ENCODE measurements around the gene EFCAB7.
A peak's percentile ranks its signal among the peaks of the same experiment; 100 is the strongest.

EFCAB7 gene

DNA sequence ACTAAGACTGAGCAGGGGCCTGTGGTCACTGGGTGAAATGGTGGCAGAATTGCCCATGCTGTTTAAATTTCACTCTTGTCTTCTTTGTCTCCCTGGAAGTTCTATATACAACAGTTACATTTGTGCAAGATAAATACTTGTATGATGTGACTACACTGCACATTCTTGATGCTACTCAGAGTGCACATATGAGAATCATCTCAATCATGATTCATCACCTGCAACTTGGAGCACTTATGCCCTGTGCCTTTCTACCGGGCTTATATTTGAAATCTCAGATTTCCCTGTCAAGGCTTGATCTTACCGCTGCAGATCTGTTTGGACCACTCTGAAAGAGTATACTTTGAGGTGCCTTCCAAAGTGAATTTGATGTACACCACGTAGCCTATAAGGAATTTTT is 80.5 kb downstream of the EFCAB7 start:
- no peak for DNase-seq

DNA sequence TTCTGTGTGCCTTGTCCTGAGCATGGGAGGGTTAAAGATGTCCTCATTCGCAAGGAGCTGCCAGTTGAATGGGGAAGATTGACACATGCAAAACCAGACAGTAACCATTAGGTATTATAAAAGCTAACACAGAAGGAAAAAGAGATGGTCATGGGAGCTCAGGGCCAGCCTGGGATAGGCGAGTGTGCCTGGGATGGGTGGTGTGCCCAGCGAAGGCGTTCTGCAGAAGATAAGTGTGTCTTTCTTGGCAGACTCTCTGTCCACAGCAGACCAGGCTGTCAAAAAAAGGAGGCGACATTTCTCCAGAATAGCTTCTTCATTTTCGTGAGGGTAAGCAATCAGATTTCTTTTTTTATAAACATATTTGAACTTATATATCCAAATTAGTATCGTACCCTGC is 84.0 kb downstream of the EFCAB7 start:
- no peak for DNase-seq

- DNase-seq: no peak
Observed at GRCh38 chr1:63611231-63611630, 87.9 kb downstream of the EFCAB7 start.

- no peak for DNase-seq
Observed at GRCh38 chr1:63612564-63612963, 89.2 kb downstream of the EFCAB7 start.

GRCh38 chr1:63612971-63613370 is 89.6 kb downstream of the EFCAB7 start:
- no peak for DNase-seq

DNA sequence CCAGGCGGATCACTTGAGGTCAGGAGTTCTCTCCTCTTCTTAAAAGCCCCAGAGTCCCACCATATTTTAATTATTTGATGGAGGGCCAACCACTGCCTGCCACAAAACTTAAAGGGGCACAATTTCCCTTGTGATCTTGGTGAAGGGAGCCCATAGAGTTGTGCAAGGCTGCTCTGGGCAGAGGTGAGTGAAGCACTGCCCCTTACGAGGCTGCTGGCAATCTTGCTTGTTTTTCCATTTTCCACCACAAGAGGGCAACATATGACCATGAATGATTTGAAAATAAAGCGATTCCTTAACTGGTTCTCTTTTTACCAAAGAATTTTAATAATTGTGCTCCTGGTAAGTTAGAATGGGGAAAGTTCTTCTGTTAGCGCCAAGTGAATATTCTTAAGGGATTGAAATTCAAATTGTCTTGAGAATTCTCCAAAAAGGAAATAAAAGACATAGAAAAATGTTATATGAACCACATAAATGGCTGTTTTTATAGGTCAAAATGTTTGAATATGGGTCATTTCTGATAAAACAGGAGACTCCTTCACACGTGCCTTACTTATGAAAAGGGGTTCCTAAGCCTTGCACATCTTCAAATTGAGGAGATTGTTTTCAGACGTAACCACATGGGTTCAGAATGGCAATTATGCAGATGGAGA is 92.6 kb downstream of the EFCAB7 start:
- peak; percentile 50 for DNase-seq

- DNase-seq: no peak
Observed at GRCh38 chr1:63617450-63617849, 94.1 kb downstream of the EFCAB7 start.

GRCh38 chr1:63618011-63618410 is 94.7 kb downstream of the EFCAB7 start:
- DNase-seq: no peak

DNA sequence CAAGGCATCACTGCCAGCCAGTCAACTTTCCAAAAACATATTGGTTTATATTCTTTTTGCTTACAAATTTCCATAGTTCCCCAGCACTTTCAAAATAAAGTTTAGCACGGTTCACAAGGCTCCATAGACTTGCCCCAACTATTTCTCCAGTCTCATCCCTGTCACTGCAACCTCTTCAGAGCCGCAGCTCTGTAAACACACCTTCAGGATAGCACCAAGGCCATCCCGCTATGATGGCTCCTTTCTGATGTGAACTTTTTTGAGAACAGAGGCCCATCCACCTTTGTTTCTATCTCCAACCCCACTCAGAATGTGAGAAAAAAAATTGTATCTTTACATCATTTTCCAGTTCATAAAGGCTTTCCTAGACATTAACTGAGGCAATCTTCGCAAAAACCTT is 96.2 kb downstream of the EFCAB7 start:
- DNase-seq: no peak

- no peak for DNase-seq
Observed at GRCh38 chr1:63620671-63621070, 97.3 kb downstream of the EFCAB7 start.

GRCh38 chr1:63621075-63621474 is 97.8 kb downstream of the EFCAB7 start:
- no peak for DNase-seq

GRCh38 chr1:63621698-63622097 is 98.4 kb downstream of the EFCAB7 start:
- DNase-seq: no peak

Data from NCI-H1105 treated with DMSO at 0.1 percent for 48 hours (cell line).